Sigmoid colon (tissue), 7 donors: ENCODE measurements around the gene DIS3L2. TPM values are rescaled to one million over a fixed set of nuclear protein-coding genes. Genes with fewer than 3 reads are reported as not detected.
"Not testable (repeated sequence)": the region's sequence is repeated elsewhere in the genome, so short reads cannot be mapped to it uniquely, and the experiment has no call there.

Source experiments
- DNase-seq: peaks from one replicate; pipeline ENCODE4 v3.0.0-alpha.2; 2019
- H3K27ac ChIP-seq, 4 donors: fragments of 200-600 bp; sonication (generic); one replicate each; pipeline ENCODE4 v1.5.1; 2016 to 2019; ENCODE audit warnings: mild to moderate bottlenecking in 1 of 4
- H3K27me3 ChIP-seq, 3 donors: fragments of 200-600 bp; sonication (generic); one replicate each; pipeline ENCODE4 v1.5.1; 2019; ENCODE audit warnings: mild to moderate bottlenecking in 1 of 3
- H3K36me3 ChIP-seq, 4 donors: fragments of 200-600 bp; sonication (generic); one replicate each; pipeline ENCODE4 v1.5.1; 2016 to 2019
- H3K4me1 ChIP-seq, 4 donors: fragments of 200-600 bp; sonication (generic); one replicate each; pipeline ENCODE4 v1.5.1; 2017 to 2019
- H3K4me3 ChIP-seq, 4 donors: fragments of 200-600 bp; sonication (generic); one replicate each; pipeline ENCODE4 v1.5.1; 2017 to 2019; ENCODE audit warnings: mild to moderate bottlenecking in 2 of 4, moderate library complexity in 1 of 4
- H3K9me3 ChIP-seq, 4 donors: fragments of 200-600 bp in 3 of 4; sonication (generic) in 3 of 4; one replicate each; pipeline versions ENCODE4 v1.5.1 to v1.6.1; 2013 to 2019
- CTCF ChIP-seq, 4 experiments: fragments of 450-650 bp in 3 of 4; fragments of 200-600 bp in 1 of 4; IDR thresholded peaks; one replicate each; pipeline ENCODE4 v1.5.1; 2016 to 2019; ENCODE audit warnings: antibody characterized with exemption in 4 of 4, mild to moderate bottlenecking in 3 of 4, moderate library complexity in 2 of 4
- EP300 ChIP-seq, 4 donors: sonication (generic); formaldehyde crosslinking; IDR thresholded peaks; one replicate each; pipeline ENCODE4 v1.6.1; 2017; ENCODE audit warnings: antibody characterized with exemption in 4 of 4
- POLR2A ChIP-seq, 2 donors: fragments of 450-650 bp; IDR thresholded peaks; one replicate each; pipeline ENCODE4 v1.6.1; 2016; ENCODE audit warnings: antibody characterized with exemption in 2 of 2, mild to moderate bottlenecking in 2 of 2, moderate library complexity in 2 of 2
- POLR2AphosphoS5 ChIP-seq, 4 donors: sonication (generic); formaldehyde crosslinking; IDR thresholded peaks; one replicate each; pipeline ENCODE4 v1.6.1; 2017; ENCODE audit warnings: antibody characterized with exemption in 4 of 4
- WGBS, 2 donors: extraction: QIAGEN DNeasy Blood & Tissue Kit; methylation state at CpG; one replicate each; pipeline ENCODE4 v1.1.7; 2013; 5-methylcytosine and 5-hydroxymethylcytosine counted together
- intact Hi-C: fragments of 100-400 bp; cut with DNase I; formaldehyde crosslinking; loops from one replicate; pipeline ENCODE4 v1.15.1; 2023
- polyA plus RNA-seq, 3 donors: library from polyadenylated mRNA; stranded (reverse); fragments of 200-250 nt; gene quantifications; one replicate each; pipeline ENCODE4 v1.2.3, GENCODE V29; 2013
- total RNA-seq, 4 donors: library from RNA; depleted of rRNA; stranded (reverse); fragments of >200 nt; gene quantifications; one replicate each; pipeline ENCODE4 v1.1.0, GENCODE V29; 2016
- donor health status: healthy with polysubstance abuse.
- donor health status: Bipolar disorder and iron deficiency.
- donor health status: healthy.

DIS3L2 gene
- total and polyA plus RNA-seq, 7 donors, result 8.8 to 37.9 (median 22.5) TPM

DNA sequence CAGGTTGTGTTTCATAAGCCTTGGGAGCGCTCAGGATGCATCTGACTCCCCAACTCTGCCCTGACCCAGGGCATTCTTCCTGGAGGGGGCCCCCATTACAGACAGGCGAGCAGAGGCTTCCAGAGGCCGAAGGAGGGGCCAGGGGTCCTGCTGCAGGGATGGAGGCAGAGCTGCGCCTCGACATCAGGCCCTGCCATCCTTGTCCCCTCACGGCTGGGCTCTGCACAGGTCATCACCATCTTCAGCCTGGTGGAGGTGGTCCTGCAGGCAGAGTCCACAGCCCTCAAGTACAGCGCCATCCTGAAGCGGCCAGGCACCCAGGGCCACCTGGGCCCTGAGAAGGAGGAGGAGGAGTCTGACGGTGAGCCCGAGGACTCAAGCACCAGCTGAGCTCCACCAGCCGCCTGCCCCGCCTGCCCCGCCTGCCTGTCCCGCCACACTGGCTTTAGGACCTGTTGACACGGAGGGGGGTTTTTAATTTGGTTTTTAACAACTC lies 374.8 kb downstream of the DIS3L2 start:
- H3K9me3 ChIP-seq, result no peaks in the 10 kb centered on the region
- peak; percentile 50 for DNase-seq
- H3K4me1 ChIP-seq, result no peaks in the 10 kb centered on the region
- intact Hi-C loops, result no loop called here
- 89 to 94% methylated on average over 15 of the region's 15 CpGs for WGBS, 2 donors
- H3K36me3 ChIP-seq, result peaks cover 0 to 14% (median 3%) of the 10 kb centered on the region in 4 donors
- H3K4me3 ChIP-seq, result no peak overlapping the region
- H3K27me3 ChIP-seq, result no peaks in the 10 kb centered on the region
- TF ChIP-seq EP300 (IDR thresholded peaks at IDR 0.05), result no peak
- no peak for TF ChIP-seq POLR2A (IDR thresholded peaks at IDR 0.05)
- no peak for TF ChIP-seq CTCF (IDR thresholded peaks at IDR 0.05)
- TF ChIP-seq POLR2AphosphoS5 (IDR thresholded peaks at IDR 0.05), result no peak
- no peak overlapping the region for H3K27ac ChIP-seq

DNA sequence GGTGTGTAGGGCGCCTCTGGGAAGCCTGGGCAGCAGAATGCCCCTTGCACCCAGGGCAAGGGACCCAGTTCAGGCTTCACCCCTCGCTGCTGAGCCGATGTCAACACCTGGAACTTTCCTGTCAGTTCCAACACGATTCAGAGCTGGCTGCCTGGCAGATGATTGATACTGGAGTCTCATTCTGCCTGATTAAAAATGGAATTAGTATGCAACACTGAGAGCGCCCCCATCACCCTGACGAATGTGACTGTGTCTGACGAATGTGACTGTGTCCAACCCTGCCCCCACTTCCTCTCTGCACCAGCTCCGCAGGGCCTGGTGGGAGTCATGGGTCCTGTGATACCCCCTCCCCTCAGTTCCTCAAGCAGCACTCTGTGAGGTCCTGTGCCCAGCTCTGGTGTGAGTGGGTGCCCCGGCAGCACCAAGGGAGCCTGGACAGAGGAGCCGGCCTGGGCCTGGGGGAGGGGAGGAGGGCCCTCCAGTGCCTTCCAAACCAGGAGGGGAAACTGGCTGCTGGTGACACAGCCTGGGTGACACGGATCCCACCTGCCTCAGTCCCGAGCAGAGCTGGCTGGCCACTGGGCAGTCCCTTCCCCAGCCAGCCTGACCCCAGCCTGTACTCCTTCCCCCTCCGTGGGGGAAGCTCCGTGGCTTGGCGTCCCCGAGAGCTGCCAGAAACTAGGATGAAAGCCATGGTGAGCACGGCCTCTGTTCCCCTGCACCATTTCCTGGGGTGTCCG lies 375.6 kb downstream of the DIS3L2 start:
- TF ChIP-seq CTCF (IDR thresholded peaks at IDR 0.05) (no peak), POLR2A (IDR thresholded peaks at IDR 0.05) (no peak), EP300 (IDR thresholded peaks at IDR 0.05) (no peak), POLR2AphosphoS5 (IDR thresholded peaks at IDR 0.05) (no peak)
- H3K36me3 ChIP-seq, result peaks cover 0 to 14% (median 3%) of the 10 kb centered on the region in 4 donors
- no peaks in the 10 kb centered on the region for H3K9me3 ChIP-seq
- H3K27me3 ChIP-seq, result no peaks in the 10 kb centered on the region
- WGBS, 2 donors, result 88 to 89% methylated on average over 18 of the region's 18 CpGs
- H3K27ac ChIP-seq, result no peak overlapping the region
- intact Hi-C loops, result no loop called here
- DNase-seq, result peak; percentile 37
- H3K4me1 ChIP-seq, result no peaks in the 10 kb centered on the region
- no peak overlapping the region for H3K4me3 ChIP-seq

DNA sequence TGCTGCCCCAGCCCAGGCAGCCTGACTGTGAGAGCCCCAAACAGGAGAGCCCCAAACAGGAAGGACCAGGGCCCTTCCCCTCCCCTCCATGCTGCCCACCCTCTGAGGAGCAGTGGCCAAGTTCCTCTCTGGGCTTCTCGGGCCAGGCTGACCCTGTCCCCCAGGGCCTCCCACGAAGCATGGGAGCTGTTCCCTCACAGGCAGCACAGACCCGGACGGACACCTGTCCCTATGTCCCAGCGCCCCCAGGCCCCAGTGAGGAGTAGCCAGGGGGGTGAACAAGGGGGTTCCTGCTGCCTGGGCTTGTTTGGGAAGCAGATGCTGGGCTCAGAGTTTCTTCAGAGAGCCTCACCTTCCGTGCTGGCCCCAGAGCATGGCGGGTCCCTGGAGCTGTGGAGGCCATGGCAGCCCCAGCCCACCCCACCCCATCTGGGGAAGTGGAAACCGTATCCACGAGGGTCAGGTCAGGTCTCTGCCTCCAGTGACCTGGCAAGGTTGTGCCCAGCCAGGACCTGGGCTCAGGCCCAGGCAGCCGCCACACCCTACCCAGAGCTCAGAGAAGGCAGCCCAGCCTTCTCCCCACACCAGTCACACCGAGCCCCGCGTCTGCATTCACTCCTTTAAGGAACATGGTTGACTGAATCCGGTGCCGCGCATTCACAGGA lies 376.7 kb downstream of the DIS3L2 start:
- H3K27me3 ChIP-seq, H3K9me3 ChIP-seq, H3K4me1 ChIP-seq, intact Hi-C loops, H3K27ac ChIP-seq, H3K4me3 ChIP-seq: not testable (repeated sequence)
- peak; percentile 35 for DNase-seq
- peaks cover 0 to 14% (median 3%) of the 10 kb centered on the region in 4 donors for H3K36me3 ChIP-seq
- WGBS, 2 donors, result 85 to 94% methylated on average over 11 to 12 of the region's 16 CpGs

DNA sequence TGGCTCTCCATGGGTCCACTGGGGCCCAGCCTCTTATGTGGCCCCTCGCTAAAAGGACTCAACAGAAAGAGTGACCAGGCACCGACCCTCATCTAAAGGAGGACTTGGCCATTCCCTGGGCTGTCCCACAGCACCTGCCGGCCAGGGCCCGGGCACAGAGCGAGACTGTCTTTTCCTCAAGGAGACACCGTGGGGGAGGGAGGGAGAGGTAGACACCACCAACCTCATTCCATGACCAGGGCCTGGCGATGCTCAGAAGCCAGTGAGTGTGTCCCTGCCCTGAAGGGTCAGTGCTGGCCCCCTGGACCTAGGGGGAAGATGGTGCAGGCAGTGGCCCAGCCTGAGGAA lies 377.2 kb downstream of the DIS3L2 start:
- Histone ChIP-seq H3K36me3 (peaks cover 0 to 13% (median 3%) of the 10 kb centered on the region in 4 donors), H3K4me3 (no peak overlapping the region), H3K27me3 (no peaks in the 10 kb centered on the region), H3K4me1 (no peaks in the 10 kb centered on the region), H3K9me3 (no peaks in the 10 kb centered on the region), H3K27ac (no peak overlapping the region)
- 90 to 92% methylated on average over 7 of the region's 7 CpGs for WGBS, 2 donors
- peak; percentile 53 for DNase-seq
- TF ChIP-seq POLR2A (IDR thresholded peaks at IDR 0.05) (no peak), CTCF (IDR thresholded peaks at IDR 0.05) (no peak), POLR2AphosphoS5 (IDR thresholded peaks at IDR 0.05) (no peak), EP300 (IDR thresholded peaks at IDR 0.05) (no peak)
- intact Hi-C loops, result no loop called here
